Midbrain (tissue), 1 donor: ENCODE measurements around the gene VPS18.

Experiments used
- DNase-seq: peaks from one replicate; lab custom pipeline; 2025; lab: John Stamatoyannopoulos, UW

VPS18 gene

GRCh38 chr15:40923551-40923950 is 29.3 kb downstream of the VPS18 start:
- DNase-seq, result no peak

GRCh38 chr15:40925495-40925862 is 31.2 kb downstream of the VPS18 start:
- DNase-seq, result no peak

- peak; percentile 18 for DNase-seq
These were observed 31.8 kb downstream of the VPS18 start for GRCh38 chr15:40925863-40926658.

GRCh38 chr15:40926659-40927494 is 32.6 kb downstream of the VPS18 start:
- no peak for DNase-seq

GRCh38 chr15:40927495-40927872 is 33.2 kb downstream of the VPS18 start:
- no peak for DNase-seq

- DNase-seq, result no peak
These were observed 33.9 kb downstream of the VPS18 start for GRCh38 chr15:40927873-40928806.

GRCh38 chr15:40928821-40929659 is 34.8 kb downstream of the VPS18 start, which contains the start of gene DLL4:
DLL4 (plus strand) TSS chr15:40929340; CDS start chr15:40929669, 329 bp downstream.
- no peak for DNase-seq

GRCh38 chr15:40929660-40930429 is 35.6 kb downstream of the VPS18 start:
- no peak for DNase-seq

- DNase-seq, result no peak
These were observed 36.4 kb downstream of the VPS18 start for GRCh38 chr15:40930430-40931299.

GRCh38 chr15:40931300-40932142 is 37.3 kb downstream of the VPS18 start:
- DNase-seq, result no peak

- DNase-seq, result no peak
These were observed 37.9 kb downstream of the VPS18 start for GRCh38 chr15:40932156-40932555.

- DNase-seq, result no peak
These were observed 38.6 kb downstream of the VPS18 start for GRCh38 chr15:40932649-40933516.

- no peak for DNase-seq
These were observed 39.3 kb downstream of the VPS18 start for GRCh38 chr15:40933517-40933902.

GRCh38 chr15:40934457-40934856 is 40.2 kb downstream of the VPS18 start:
- DNase-seq, result no peak

GRCh38 chr15:40936234-40936708 is 42.0 kb downstream of the VPS18 start:
- DNase-seq, result no peak

- DNase-seq, result no peak
These were observed 42.7 kb downstream of the VPS18 start for GRCh38 chr15:40936709-40937666.
